Raji (cell line): ENCODE data around the gene CCDC112.

ENCODE experiments used
- POLR2A ChIP-seq: IDR thresholded peaks from 2 replicates; pipeline ENCODE4 v1.6.1; 2011; ENCODE audit warnings: low read depth, low read length, control low read depth; ENCODE audit not compliant: insufficient read depth

Gene CCDC112

GRCh38 chr5:115246361-115246991 is 50.0 kb downstream of the CCDC112 start:
- TF ChIP-seq POLR2A: no peak

GRCh38 chr5:115243412-115243811 is 53.0 kb downstream of the CCDC112 start:
- no peak for TF ChIP-seq POLR2A

- no peak for TF ChIP-seq POLR2A
These were observed 54.4 kb downstream of the CCDC112 start for GRCh38 chr5:115241881-115242642.

GRCh38 chr5:115237066-115237465 is 59.4 kb downstream of the CCDC112 start:
- no peak for TF ChIP-seq POLR2A

- TF ChIP-seq POLR2A: no peak
These were observed 59.9 kb downstream of the CCDC112 start for GRCh38 chr5:115236599-115236998.

- no peak for TF ChIP-seq POLR2A
These were observed 64.9 kb downstream of the CCDC112 start for GRCh38 chr5:115231598-115231997.

DNA sequence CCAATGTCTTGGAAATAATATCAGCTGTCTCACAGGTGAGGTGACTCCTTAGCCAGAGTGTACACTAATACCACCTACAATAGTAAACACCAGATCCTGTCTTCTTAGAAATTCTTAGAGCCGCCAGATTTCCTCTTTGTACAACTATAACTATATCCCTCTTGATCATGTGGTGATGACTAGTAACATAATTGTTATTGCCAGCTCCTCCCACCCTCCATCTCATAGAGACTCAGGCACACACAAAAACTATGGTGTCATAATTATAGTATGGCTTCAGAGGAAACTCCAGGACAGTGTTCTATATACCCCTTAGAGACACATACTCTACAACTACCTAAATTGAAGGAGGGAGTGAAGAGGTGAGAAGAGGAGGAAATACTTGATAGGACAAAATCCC is 66.8 kb downstream of the CCDC112 start:
- no peak for TF ChIP-seq POLR2A

- no peak for TF ChIP-seq POLR2A
These were observed 69.2 kb downstream of the CCDC112 start for GRCh38 chr5:115227281-115227680.
